Measurements from ENCODE around the gene INAFM1. TPM values are rescaled to one million over a fixed set of nuclear protein-coding genes. Genes with fewer than 3 reads are reported as not detected.

INAFM1 gene
- 1 to 10 TPM; 1.6 to 8.4 (median 5.8) TPM for total RNA-seq

DNA sequence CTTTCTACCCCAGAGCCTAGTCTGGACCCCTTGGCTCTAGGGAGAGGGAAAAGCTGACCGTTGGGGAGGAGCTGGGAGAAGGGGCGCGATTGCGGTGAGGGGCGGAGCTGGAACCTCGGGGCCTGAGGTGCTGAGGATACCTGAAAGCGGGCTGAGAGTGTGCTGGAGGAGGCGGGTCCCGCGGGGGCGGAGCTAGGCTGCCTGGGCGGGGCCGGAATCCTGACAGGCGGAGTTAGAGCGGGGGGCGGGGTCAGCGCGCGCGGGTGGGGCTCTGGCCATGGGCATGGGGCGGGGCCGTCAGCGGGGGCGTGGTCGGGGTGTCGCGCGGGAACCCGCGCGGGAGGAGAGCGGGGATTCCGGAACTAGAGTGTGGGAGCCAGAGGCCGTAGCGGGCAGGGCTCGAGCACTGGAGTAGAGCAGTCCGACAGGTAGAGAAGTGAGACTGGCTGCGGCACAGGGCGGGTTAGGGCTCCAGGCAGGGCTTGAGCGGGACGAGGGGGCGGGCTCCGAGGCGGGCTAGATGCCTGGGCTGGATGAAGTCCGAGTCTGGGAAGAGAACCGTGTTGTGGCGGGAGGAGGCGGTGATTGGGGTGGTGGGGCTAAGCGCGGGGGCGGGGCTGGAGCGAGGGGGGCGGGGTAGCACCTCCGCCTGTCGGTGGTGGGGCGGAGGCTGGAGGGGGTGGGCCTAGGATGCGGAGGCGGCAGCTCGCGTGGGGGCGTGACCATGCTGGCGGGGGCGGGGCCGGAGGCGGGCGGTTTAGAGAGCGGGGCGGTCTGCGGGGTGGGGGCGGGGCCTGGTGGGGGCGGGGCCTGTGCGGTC lies at the start of gene INAFM1:
TSS of gene INAFM1 (plus strand) at position 815 of the 820 bp plus-strand sequence. CDS start 35 bp downstream, outside the sequence.
- TF ChIP-seq, protein P1, sequence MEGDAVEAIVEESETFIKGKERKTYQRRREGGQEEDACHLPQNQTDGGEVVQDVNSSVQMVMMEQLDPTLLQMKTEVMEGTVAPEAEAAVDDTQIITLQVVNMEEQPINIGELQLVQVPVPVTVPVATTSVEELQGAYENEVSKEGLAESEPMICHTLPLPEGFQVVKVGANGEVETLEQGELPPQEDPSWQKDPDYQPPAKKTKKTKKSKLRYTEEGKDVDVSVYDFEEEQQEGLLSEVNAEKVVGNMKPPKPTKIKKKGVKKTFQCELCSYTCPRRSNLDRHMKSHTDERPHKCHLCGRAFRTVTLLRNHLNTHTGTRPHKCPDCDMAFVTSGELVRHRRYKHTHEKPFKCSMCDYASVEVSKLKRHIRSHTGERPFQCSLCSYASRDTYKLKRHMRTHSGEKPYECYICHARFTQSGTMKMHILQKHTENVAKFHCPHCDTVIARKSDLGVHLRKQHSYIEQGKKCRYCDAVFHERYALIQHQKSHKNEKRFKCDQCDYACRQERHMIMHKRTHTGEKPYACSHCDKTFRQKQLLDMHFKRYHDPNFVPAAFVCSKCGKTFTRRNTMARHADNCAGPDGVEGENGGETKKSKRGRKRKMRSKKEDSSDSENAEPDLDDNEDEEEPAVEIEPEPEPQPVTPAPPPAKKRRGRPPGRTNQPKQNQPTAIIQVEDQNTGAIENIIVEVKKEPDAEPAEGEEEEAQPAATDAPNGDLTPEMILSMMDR (IDR thresholded peaks at IDR 0.05; ENCODE audit: low read depth): no peak

DNA sequence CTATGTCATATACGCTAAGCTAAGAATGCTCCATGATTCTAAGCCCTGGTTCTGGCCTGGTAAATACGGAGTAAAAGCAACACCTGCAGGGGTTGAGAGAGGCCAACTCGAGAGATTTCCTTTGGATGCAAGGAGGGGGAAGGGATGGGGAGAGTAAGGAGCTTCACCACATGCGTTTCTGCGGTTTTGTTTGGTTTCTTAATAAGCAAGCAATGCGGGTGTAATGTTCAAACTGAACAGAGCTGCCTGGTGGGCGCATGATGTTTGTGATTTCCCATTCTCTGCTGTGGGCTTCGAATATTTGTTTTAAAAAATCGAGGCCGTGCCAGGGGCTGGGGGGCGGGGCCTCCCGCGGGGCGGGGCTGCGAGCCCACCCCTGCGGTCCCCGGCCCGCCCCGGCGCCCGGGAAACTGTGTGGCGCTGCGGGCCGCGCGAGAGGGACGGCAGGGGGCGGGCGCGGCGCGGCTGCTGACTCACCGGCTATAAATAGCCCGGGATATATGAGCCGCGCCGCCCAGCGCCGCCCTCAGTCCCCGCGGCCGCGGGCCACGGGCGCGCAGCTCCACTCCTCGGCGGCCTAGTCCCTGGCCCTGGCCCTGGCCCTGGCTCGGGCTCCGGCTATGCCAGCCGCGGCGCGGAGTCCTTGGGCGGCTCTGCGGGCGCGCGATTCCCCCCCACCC lies 48.8 kb upstream of the INAFM1 start:
- TF ChIP-seq, protein P1 (IDR thresholded peaks at IDR 0.05; ENCODE audit: low read depth): no peak

DNA sequence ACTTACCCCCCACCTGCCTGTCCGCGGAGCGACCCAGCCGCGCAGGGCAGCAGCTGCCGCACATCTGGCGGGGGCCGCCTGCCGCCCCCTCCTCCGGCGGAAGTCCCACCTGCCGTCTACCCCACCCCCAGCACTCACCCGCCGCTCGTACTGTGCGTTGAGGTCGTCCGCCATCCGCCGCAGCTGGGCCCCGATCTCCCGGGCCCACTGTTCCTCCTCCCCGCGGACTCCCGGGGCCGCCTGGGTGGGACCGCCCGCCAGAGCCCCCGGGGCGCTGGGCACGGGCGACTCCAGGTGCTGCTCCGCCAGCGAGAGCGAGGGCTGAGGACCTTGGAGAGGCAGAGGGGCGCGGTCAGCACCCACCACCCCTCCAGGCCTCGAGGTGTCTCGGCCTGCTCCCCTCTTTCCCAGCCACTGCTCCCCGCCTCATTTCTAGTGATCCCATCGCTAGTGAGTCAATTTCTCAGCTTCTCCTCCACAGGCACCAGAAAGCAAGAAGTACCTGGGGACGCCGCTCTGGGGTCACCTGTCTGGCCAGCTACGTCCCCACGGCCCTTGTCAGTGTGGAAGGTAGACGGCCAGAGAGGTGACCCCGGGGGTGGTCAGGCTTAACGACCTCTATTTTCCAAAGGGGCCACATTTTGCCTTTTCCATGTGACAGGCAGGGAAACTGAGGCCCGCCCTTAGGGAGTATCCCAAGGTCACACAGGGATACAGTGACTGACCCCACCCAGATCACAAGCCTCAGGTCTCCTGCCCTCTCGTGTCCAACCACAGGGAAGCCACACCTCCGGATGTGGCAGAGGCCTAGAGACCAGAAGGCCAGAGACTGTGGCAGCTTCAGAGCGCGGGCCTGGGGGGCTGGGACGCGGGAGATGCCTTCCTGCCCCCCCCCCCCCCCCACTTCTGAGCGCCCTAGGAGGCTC lies 48.0 kb upstream of the INAFM1 start:
- TF ChIP-seq, protein P1 (IDR thresholded peaks at IDR 0.05; ENCODE audit: low read depth): no peak

DNA sequence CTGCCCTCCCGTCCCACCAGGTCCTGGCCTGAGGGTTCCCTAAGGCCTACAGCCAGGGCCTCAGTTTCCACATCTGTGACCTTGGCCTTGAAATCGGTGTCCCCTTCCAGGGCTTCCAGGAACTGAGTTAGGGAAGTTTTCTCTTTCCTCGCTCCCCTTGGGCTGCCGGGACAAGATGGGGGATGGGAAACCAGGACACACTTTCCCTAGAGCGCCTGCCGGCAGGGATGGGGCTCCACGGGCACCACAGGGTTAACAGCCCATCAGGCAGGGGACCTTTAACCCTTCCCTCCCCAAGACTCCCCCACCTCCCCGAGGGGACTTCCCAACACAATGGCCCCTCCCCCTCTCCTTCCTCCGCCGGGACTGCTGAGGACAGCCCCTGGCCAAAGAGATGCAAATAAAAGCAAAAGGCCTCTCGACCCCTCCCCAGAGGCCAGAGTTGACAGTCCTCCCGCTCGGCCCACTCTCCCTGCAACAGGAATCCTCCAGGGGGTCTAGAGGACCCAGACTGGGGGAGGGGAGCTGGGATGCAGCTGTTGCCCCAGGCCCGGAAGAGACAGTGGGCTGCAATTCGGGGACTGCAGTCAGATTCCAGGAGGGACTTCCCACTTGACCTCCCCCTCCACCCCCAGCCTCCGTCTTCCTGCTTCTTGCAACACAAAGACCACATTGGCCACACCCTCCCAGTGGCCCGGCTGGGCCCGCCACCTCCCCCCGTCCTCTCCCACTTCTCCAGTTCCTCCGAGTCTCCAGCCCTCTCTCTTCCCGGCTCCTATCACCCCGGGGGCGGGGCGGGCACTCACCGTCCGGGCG lies 47.1 kb upstream of the INAFM1 start:
- TF ChIP-seq, protein P1 (IDR thresholded peaks at IDR 0.05; ENCODE audit: low read depth): no peak

DNA sequence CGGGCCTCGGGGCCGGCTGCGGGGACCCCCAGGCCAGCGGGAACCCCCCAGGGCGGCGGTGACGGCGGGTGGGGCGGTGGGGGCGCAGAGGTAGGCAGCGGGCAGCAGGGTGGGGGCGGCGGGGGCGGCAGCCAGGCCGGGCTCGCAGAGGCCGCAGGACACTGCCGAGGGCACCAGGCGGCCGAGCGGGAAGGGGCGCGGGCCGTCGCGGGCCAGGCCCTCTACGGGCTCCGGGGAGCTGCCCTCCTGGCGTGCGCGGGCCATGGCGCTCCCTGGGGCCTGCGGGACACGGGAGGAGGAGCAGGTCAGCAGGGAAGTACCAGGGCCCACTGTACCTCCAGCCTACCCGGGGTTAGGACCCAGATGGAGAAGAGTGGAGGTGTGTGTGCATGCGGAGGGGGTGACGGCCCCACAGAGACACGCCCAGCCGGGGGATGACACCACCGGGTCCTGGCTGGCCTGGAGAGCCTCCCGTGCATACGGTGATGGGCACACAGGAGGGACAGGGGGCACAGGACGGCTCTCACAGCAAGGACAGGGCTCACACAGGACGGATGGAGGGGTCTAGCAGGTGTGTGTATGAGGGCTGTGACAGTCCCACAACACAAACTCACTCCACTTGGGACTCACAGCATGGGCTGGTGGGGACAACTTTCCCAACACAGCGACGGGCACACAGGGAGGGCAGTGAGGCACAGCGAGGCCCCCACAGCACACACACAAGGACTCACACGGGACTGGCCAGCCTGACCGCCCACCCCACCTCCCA lies 46.3 kb upstream of the INAFM1 start:
- TF ChIP-seq, protein P1 (IDR thresholded peaks at IDR 0.05; ENCODE audit: low read depth): no peak
